HG03066 (cell line): Measurements from ENCODE around the gene PTGER3.
"Not testable (repeated sequence)": the region's sequence is repeated elsewhere in the genome, so short reads cannot be mapped to it uniquely, and the experiment has no call there.

Experiments
- ATAC-seq: cut with Tn5 transposase; IDR thresholded peaks from one replicate; pipeline ENCODE4 v1.9.1; 2021; ENCODE audit warnings: low read depth; ENCODE audit not compliant: unreplicated experiment

The PTGER3 gene

DNA sequence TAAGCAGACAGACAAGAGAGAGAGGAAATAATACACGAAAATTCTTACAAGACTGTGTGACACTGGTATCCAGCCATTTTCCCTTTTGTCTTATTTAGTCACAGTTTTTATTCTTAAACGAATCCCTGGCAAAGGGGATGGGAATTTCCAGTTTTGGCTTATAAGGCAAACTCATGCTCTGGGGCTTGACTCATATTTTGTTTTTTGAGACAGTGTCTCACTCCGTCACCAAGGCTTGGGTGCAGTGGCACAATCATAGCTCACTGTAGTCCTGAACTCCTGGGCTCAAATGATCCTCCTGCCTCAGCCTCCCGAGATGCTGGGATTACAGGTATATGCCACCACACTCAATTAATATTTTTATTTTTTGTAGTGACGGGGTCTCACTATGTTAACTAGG is 31.9 kb downstream of the PTGER3 start:
- no peak for ATAC-seq

DNA sequence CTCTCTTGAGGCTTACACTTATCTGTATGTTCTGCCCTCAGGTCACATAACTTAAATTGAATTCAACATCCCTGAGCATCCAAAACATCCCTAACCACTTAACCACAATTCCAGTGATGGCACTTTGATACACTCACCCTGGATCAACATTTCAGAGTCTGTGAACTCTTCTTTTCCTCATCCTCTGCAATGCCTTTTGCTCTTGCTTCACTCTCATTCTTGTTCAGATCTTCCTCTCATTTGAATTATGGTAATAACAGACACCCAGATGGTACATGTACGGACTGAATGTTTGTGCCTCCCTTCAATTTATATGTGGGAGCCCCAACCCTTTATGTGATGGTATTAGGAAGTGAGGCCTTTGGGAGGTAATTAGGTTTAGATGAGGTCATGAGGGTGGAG is 33.4 kb downstream of the PTGER3 start:
- ATAC-seq, result no peak

DNA sequence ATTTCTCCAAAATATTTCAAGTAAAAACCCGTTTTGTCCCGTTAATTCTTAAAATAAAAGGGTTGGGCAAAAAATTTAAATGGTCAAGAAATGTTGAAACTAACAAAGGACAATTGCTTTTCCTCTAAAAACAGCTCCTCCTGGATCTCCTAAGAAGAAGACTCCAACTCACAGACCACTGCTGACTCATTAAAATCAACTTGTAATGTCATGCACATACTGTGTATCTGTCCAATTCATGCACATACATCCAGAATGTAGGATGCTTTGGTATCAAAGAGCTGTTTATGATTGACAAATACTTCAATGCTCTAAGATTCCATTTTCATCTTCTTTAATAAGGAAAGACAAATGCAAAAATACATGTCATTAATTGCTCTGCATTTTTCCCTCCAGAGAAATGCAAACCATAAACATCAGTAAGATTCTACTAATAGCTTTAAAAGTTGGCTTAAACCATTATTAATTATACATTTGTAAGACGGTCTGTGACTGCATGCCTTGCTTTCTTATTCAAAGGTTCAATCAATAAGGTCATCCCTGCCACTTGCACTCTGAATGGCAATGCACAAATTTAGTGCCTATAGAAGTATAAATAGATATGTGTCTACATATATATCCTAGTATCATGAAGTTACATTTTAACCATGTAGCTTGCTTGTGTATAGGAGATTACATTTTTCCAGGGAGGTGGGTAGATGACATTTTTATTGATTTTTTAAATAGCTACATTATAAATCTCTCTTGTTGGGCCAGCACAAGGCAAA is 44.7 kb downstream of the PTGER3 start:
- ATAC-seq, result no peak

DNA sequence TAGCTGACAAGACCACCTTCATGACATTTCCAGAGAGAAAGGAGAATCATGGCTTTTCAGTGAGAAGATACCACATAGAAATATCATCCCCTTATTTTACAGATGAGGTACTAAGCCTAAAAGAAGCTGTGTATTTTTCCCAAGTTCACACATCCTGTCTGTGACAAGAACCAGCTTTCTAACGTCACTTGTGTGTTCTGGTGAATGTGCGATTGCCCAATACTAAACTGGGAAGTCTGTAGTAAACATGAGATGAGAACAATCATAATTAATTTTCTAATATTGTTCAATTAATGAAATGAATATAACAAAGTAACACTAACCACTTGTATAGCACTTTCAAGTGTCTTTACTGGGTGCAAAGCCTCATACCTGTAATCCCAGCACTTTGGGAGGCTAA is 46.0 kb downstream of the PTGER3 start:
- ATAC-seq, result no peak

DNA sequence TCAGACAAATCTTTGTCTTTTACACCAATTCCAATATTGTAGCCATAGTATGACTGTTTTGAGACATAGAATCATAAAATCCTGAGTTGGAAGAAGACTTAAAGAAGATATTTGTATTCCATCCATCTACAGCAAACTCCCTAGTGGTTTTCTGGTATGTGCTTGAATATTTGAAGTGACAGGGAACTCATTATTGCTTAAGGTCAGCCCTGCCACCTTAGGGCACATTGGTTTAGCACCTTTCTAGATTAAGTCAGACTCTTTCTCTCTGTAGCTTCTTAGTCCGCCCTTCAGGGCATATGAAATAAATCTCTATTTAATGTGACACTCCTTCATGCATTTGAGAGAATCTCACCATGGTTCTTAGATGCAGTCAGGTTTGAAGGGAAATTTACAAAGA is 49.8 kb downstream of the PTGER3 start:
- ATAC-seq, result no peak

DNA sequence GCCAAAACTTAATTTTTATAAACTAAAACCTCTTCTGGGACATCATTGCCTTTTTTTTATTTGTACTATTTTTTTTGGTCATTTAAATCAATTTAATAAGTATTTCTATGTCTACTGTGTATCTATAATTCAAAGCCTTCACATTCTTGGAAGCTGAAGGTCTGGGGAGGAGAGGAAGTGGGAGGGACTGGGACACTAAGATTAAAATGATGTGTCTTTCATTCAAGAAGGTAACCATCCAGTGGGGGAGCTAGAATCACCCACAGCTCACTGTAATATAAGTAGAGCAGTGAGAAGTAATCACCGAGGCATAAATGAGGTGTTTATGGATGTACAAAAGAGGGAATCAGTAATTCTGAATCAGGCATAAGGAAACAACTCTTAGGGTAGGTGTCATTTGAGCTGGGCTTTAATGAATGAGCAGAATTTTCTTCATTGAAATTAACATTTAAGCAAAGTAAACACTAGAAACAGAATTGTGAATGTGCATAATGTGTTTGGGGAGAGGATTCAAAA is 52.8 kb downstream of the PTGER3 start:
- no peak for ATAC-seq

DNA sequence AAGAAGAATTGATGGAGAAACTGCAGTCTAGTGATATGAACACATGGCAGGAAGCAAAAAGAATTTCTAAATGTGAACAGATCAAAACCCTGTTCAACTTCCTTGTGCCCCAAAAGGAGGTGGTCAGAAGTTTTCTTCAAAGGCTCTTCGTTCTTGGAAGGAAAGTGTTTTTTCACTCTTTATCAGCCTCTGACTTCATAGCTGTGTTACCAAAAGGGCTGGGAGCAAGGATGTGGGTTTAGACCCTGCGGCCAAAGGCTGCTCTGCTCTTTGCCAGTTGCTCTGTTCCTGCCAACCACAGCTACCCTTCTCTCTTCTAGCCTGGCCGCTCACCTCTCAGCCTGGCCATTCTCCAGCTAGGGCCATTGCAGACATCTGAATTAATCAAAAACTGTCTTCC is 53.8 kb downstream of the PTGER3 start:
- no peak for ATAC-seq

DNA sequence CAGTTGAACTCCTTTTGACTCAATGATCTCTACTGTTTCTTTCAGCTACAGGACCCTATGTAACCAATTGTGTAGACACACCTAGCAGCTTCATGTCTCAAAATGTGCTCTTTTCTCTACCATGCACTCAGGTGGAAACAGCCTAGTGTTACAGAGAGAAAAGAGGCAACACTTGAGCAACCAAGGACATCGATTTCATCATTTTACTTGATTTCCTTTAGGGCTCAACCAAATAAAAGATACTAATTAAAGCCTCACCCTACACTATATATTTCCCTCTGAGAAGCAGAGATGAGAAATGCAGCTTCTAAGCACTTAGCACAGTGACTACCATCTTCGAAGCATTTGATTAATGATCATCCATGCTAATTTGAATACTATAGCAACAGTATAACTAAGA is 55.1 kb downstream of the PTGER3 start:
- no peak for ATAC-seq

DNA sequence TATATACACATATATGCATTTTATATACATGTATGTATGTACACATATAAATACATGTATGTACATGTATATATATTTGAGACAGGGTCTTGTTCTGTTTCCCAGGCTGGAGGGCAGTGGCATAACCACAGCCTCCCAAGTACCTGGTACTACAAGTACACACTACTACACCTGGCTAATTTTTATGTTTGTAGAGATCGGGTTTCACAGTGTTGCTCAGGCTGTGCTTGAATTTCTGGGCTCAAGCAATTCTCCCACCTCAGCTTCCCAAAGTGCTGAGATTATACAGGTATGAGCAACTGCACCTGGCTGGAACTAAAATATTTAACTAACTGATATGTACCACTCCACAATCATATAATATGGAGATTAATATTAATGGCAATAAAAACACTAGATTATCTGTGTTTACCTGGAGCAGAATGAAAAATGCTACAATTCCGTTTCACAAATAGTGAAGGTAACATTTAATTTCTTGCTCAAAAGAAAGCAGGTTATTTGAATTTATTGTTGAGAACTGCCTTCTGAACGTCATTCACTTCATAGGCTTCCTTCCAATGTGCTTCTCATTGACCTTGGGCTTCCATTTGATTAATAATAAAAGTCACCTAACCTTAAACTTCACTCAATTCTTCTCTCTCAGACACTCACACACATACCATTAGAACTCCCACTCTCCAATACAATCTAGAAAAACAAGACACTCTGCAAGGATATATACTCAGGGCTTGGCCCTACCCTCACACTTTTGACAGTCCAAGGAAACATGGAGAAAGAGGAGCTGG is 57.0 kb downstream of the PTGER3 start:
- ATAC-seq, result no peak

DNA sequence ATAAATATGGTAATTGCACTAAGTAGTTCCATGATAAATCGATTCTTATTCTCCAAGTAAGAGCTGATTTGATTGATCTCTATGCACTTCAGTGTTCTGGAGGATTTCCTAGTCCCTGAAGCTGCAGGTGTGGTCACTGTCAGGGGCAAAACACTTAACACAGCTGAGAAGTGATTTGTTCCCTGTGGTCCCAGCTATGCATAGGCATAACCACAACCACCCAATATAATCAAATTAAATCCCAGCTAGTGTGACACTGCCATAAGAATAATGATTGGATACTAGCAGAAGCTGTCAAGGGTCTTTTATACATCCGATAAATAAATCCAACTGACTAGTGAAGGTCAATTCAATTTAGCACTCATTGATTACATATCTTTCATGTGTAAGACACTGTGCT is 60.1 kb downstream of the PTGER3 start:
- no peak for ATAC-seq

DNA sequence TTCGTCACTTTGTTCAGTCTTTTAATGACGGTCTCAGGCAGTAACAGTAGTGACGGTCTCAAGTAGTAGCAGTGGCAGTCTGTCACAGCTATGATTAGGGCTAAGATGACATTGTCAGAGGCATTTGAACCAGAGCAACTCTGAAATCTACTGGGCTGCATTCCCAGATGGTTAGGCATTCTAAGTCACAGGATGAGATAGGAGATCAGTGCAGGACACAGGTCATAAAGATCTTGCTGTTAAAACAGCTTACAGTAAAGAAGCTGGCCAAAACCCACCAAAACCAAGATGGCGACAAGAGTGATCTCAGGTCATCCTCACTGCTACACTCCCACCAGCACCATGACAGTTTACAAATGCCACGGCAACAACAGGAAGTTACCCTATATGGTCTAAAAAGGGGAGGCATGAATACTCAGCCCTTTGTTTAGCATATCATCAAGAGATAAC is 61.8 kb downstream of the PTGER3 start:
- ATAC-seq, result not testable (repeated sequence)

DNA sequence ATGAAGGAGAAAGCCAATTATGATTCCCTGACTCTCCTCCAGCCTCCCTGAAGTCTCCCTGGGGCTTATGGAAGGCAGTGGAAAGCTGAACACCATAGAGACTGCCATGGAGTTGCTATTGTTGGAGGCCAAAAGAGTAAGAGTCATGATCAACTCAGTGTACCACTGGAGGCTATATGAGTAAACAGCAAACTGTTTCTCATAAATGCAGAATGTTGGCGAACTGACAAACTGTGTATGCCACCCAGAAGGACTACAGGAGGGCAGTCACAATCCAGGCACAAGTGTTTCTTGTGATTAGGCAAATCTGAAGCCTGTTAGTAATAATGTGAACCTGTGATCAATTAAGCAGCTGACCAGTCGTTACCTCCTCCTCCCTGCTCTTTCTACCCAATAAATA is 62.3 kb downstream of the PTGER3 start:
- not testable (repeated sequence) for ATAC-seq

DNA sequence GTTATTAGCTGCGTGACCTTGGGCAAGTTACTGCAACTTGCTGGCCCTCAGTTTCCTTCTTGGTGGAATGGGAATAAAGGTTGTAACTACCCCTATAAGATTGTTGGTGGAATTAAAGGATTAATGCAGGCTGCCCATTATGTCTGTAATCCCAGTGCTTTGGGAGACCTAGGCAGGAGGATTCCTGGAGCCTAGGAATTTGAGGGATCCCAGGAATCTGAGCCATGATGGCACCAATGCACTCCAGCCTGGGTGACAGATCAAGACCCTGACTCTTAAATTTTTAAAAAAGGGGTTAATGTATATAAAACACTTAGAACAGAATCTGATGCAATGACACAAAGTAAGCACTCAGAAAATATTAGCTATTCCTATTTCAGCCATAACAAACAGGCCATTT is 67.3 kb downstream of the PTGER3 start:
- ATAC-seq, result no peak

DNA sequence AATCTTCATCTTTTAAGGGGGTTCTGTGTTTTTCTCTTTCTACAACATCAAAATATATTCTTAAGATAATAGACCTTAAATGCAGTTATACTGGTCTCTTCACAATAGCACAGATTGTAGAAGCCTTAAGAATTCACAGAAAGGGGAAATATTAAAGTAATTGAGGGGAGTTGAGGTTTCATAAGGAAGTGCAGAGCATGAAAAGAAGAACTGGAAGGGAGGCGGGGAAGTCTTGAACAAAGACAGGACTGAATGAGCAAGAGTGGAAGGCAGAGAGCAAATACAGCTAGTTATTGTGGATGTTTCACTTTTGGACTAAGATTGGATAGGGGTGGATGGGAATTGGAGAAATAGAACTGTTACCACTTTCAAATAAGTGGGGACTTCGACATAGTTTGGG is 67.7 kb downstream of the PTGER3 start:
- no peak for ATAC-seq

DNA sequence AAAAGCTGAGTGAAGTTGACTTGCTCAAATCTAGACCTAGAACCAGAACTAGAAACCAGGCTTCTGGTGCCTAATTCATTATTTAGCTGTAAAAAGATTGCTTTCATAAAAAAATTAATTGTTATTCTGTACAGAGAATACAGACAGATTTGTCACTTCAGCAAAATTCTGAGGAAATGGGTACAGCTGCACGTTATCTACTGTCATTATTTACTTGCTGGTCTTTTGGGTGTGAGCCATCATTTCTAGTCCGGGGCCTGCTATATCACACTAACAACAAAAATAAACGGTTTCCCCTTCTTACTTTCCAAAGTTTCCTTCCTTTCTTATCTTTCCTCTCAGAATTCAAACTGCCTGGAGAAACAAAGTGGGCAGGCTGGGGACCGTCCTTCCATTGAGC is 68.3 kb downstream of the PTGER3 start:
- no peak for ATAC-seq

DNA sequence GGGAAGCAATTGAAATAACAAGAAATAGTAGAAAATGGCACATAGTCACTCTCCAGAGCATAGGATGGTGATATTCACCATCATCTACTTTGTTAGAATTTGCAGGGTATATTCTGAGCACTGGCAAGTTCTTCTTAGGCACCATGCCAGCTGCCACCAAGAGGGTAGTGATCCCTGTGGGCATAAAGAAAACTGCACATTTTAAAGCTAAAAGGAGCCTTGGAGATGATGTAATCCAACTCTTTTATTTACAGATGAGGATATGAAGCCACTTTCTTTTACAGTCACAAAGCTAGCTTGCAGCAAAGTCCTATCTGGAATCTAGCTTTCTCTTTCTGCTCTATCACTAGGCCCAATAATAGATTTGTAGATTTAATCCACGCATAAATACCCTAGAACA is 69.0 kb downstream of the PTGER3 start:
- no peak for ATAC-seq

DNA sequence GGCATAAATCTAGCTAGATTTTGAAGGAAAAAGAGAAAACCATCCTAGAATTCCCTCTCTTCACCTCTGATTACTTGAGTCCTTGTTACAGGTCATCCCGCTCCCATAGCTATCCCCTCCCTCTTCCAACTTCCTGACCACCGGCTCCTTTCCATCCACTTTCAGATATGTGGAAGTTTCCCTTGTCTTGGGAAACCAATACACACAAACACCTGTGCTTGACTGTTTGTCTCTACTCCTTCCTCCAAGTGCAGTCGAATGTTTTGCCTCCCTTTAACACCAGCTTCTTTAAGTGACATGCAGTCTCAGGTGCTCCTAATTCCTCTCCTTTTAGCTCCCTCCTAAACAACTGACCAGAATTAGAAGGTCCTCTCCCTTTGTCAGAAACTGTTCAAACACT is 70.0 kb downstream of the PTGER3 start:
- ATAC-seq, result no peak

DNA sequence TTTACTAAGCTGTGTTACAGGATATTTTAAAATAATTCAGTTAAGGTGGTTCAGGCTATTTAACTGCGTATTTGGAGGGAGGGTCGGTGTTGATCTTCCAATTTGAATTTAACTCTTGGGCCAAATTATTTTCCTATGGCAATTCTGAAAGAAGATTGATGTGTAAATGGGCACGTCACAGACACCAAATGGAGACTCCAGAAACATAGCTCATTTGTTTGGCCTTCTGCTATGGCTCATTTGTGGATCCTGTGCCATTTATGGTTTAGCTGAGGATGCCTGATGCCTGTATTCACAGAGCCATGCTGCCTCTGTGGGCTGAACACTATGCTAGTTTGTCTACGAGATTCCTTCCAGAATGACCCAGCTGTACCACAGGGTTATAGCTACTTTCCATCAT is 70.6 kb downstream of the PTGER3 start:
- no peak for ATAC-seq

DNA sequence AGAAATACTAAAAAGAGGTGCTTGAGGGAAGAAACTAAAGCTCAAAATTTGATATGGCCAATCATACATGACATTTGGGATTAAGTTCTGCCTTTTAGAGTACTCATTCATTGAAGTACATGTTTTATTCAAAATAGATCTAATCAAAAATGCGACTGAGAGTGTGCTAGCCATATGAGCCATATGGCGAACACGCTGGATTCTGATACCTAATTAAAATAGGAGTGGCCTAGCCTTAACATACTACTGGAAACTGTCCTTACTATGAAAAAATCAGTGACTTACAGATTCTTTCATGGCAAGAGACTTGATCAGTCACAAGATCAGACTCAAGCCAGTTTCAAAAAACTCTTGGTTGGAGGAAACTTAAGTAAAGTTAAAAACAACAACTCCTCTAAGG is 73.9 kb downstream of the PTGER3 start:
- no peak for ATAC-seq

DNA sequence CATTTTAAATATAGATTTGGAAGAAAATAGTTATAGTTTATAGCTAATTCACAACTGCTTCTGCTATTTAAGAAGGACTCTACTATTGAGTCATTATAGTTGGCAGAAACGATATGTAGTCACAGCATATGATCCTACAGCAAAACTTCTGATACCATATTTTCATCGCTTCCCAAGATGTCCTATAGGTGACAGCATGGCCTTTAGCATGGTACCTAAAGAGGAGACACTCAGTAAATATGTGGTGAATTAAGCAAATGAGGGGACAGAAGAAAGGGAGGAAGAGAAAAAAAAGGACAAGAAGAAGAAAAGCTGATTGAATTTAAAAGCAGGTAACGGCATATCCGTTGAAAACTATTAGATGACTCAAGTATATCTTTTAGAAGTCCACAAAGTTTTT is 77.2 kb downstream of the PTGER3 start:
- ATAC-seq, result no peak

DNA sequence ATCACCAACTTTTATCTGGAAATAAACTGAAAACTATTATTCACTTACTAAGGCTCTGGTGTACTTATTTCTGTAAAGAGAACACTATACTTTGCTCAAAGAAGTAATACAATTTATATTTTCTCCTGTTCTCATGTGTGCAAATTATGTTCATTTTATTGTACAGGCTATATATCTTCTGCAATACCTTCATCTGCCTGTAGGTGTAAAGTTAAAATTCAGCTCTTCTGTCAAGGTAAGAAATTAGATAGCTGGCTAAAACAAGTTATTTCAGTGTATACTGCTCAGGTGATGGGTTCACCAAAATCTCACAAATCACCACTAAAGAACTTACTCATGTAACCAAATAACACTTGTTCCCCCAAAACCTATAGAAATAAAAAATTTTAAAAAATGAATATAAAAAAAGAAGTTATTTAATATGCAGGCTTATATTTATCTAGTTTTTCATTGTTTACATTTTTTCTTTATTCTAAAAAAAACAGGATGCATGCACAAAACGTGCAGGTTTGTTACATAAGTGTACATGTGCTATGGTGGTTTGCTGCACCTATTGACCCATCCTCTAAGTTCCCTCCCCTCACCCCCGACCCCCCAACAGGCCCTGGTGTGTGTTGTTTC is 81.5 kb downstream of the PTGER3 start:
- peak; percentile 53 for ATAC-seq
